SK-N-SH (cell line): ENCODE measurements around the gene TIMP2. TPM values are rescaled to one million over a fixed set of nuclear protein-coding genes. Genes with fewer than 3 reads are reported as not detected.
"Not testable (repeated sequence)": the region's sequence is repeated elsewhere in the genome, so short reads cannot be mapped to it uniquely, and the experiment has no call there.

Experiments used
- CTCF ChIA-PET: fragments of 300-600, 350-600 bp; formaldehyde crosslinking; extraction: SDS; loops from one replicate; lab custom pipeline; 2021; lab: Yijun Ruan, JAX
- POLR2A ChIA-PET: fragments of 350-600 bp; sonication (Branson Sonifier 250); formaldehyde crosslinking; extraction: SDS; loops from one replicate; lab custom pipeline; 2020; ENCODE audit warnings: antibody characterized with exemption, inconsistent platforms; lab: Yijun Ruan, JAX
- DNase-seq: peaks from one replicate; pipeline ENCODE4 v3.0.0; 2012
- H2AFZ ChIP-seq: fragments of 200-600 bp; sonication (generic); 2 replicates; pipeline ENCODE4 v1.8.1; 2016; ENCODE audit warnings: antibody characterized with exemption, mild to moderate bottlenecking, low read depth
- H3F3A ChIP-seq: fragments of 200-600 bp; sonication (generic); replicated peaks from 2 replicates; pipeline ENCODE3; 2016; ENCODE audit warnings: antibody characterized with exemption, mild to moderate bottlenecking; ENCODE audit not compliant: insufficient read depth
- H3K27ac ChIP-seq, 2 experiments: fragments of 200-500 bp in 1 of 2; fragments of 200-600 bp in 1 of 2; sonication (Bioruptor generic) in 1 of 2; sonication (generic), shearing (Covaris generic) in 1 of 2; 2 replicates each; pipeline versions ENCODE4 v1.5.1 to v1.6.1; 2014 to 2016; ENCODE audit warnings: low read depth in 2 of 2, inconsistent platforms in 1 of 2, low read length in 1 of 2, mild to moderate bottlenecking in 1 of 2, mixed read lengths in 1 of 2
- H3K27me3 ChIP-seq: fragments of 200-600 bp; sonication (generic), shearing (Covaris generic); 2 replicates; pipeline ENCODE4 v1.6.1; 2016; ENCODE audit warnings: mixed run types; ENCODE audit not compliant: insufficient read depth
- H3K36me3 ChIP-seq, 2 experiments: fragments of 200-500 bp in 1 of 2; fragments of 200-600 bp in 1 of 2; sonication (Bioruptor generic) in 1 of 2; sonication (generic) in 1 of 2; replicated peaks in 1 of 2; 2 replicates each; pipeline versions ENCODE3 to v1.5.1; 2014 to 2016; ENCODE audit warnings: low read length in 1 of 2, mild to moderate bottlenecking in 1 of 2; ENCODE audit not compliant: insufficient read depth in 2 of 2, control insufficient read depth in 1 of 2
- H3K4me1 ChIP-seq, 2 experiments: fragments of 200-500 bp in 1 of 2; fragments of 200-600 bp in 1 of 2; sonication (Bioruptor generic) in 1 of 2; sonication (generic), shearing (Covaris generic) in 1 of 2; 2 replicates each; pipeline versions ENCODE4 v1.5.1 to v1.6.1; 2014 to 2016; ENCODE audit warnings: low read depth in 1 of 2, low read length in 1 of 2, mixed run types in 1 of 2; ENCODE audit not compliant: insufficient read depth in 2 of 2, control insufficient read depth in 1 of 2
- H3K4me2 ChIP-seq: fragments of 200-600 bp; sonication (generic), shearing (Covaris generic); 2 replicates; pipeline ENCODE4 v1.6.1; 2017; ENCODE audit warnings: mixed run types
- H3K4me3 ChIP-seq, 2 experiments: fragments of 200-500 bp in 1 of 2; fragments of 200-600 bp in 1 of 2; sonication (Bioruptor generic) in 1 of 2; sonication (generic), shearing (Covaris generic) in 1 of 2; 2 replicates each; pipeline versions ENCODE4 v1.5.1 to v1.8.1; 2014 to 2016; ENCODE audit warnings: low read depth in 2 of 2, inconsistent platforms in 1 of 2, low read length in 1 of 2, mild to moderate bottlenecking in 1 of 2, mixed read lengths in 1 of 2, moderate library complexity in 1 of 2
- H3K79me2 ChIP-seq: fragments of 200-600 bp; sonication (generic); 2 replicates; pipeline ENCODE4 v1.8.1; 2017; ENCODE audit warnings: mild to moderate bottlenecking; ENCODE audit not compliant: insufficient read depth
- H3K9ac ChIP-seq: fragments of 200-600 bp; sonication (generic); 2 replicates; pipeline ENCODE4 v1.6.1; 2017; ENCODE audit warnings: mixed run types
- H3K9me2 ChIP-seq: fragments of 200-600 bp; sonication (generic); 2 replicates; pipeline ENCODE4 v1.6.1; 2017; ENCODE audit warnings: mixed run types
- H3K9me3 ChIP-seq: fragments of 200-600 bp; sonication (generic); 2 replicates; pipeline ENCODE4 v1.6.1; 2017; ENCODE audit warnings: mixed run types, mild to moderate bottlenecking, moderate library complexity
- H4K20me1 ChIP-seq: fragments of 200-600 bp; sonication (generic); 2 replicates; pipeline ENCODE4 v1.6.1; 2017; ENCODE audit warnings: mild to moderate bottlenecking, mixed run types; ENCODE audit not compliant: insufficient read depth
- EP300 ChIP-seq, 2 experiments: IDR thresholded peaks; 2 replicates each; pipeline versions ENCODE4 v1.4.0 to v1.6.1; 2012; ENCODE audit warnings: borderline replicate concordance in 1 of 2, low read depth in 1 of 2, low read length in 1 of 2
- GABPA ChIP-seq: IDR thresholded peaks from 2 replicates; pipeline ENCODE4 v1.4.0; 2012; ENCODE audit warnings: low read depth, mild to moderate bottlenecking
- IRF3 ChIP-seq: fragments of 150-350 bp; IDR thresholded peaks from 2 replicates; pipeline ENCODE4 v1.6.1; 2016; ENCODE audit warnings: mild to moderate bottlenecking, low read depth, low read length
- MAX ChIP-seq: IDR thresholded peaks from 2 replicates; pipeline ENCODE4 v1.4.0; 2012; ENCODE audit warnings: low read depth
- MEF2A ChIP-seq: IDR thresholded peaks from 2 replicates; pipeline ENCODE4 v1.4.0; 2012; ENCODE audit warnings: low read depth, borderline replicate concordance
- POLR2AphosphoS5 ChIP-seq: IDR thresholded peaks from 2 replicates; pipeline ENCODE4 v1.6.1; 2012; ENCODE audit warnings: low read depth, low read length
- RAD21 ChIP-seq: IDR thresholded peaks from 2 replicates; pipeline ENCODE4 v1.6.1; 2012; ENCODE audit warnings: mild to moderate bottlenecking, low read length
- RCOR1 ChIP-seq: fragments of 150-350 bp; IDR thresholded peaks from 2 replicates; pipeline ENCODE4 v1.6.1; 2017; ENCODE audit warnings: antibody characterized with exemption, low read length
- REST ChIP-seq: IDR thresholded peaks from 2 replicates; pipeline ENCODE4 v1.6.1; 2012; ENCODE audit warnings: mild to moderate bottlenecking, low read depth, low read length, moderate library complexity
- TEAD4 ChIP-seq: IDR thresholded peaks from 2 replicates; pipeline ENCODE4 v1.4.0; 2012; ENCODE audit warnings: mild to moderate bottlenecking, borderline replicate concordance; ENCODE audit not compliant: insufficient read depth
- USF1 ChIP-seq: IDR thresholded peaks from 2 replicates; pipeline ENCODE4 v1.4.0; 2012; ENCODE audit warnings: low read depth, borderline replicate concordance
- WGBS: methylation state at CpG from one replicate; pipeline ENCODE4 v1.1.6; 2017; ENCODE audit warnings: low lambda C conversion rate; 5-methylcytosine and 5-hydroxymethylcytosine counted together
- polyA plus RNA-seq, 3 experiments: library from polyadenylated mRNA; depleted of rRNA; stranded (reverse); fragments of >200 nt; gene quantifications; 2 replicates each; pipeline ENCODE4 v1.2.3, GENCODE V29; 2012

TIMP2 gene
- polyA plus RNA-seq, 1 of the 3 experiments (the other 2 are of a cell fraction): 441 TPM

- H3K4me3 ChIP-seq: no peak overlapping the region
- peak overlapping the region in 1 of 2 experiments; percentile 24; a peak in 1 of 4 replicates for H3K27ac ChIP-seq
- no peaks in the 10 kb centered on the region for H3K27me3 ChIP-seq
- peaks cover 100% of the 10 kb centered on the region for H3K79me2 ChIP-seq
- ChIA-PET POLR2A (interaction anchor here (1.3 kb wide), 1 partner anchor 8 kb away, joined by 4 read pairs; no protein-coding TSS in a partner anchor), CTCF (interaction anchor here (1.1 to 3.2 kb wide), 3 partner anchors 15 to 59 kb away, joined by 3 to 14 read pairs (median 6); no protein-coding TSS in a partner anchor)
- WGBS: 97% methylated on average over 8 of the region's 8 CpGs
- H3K4me2 ChIP-seq: no peak overlapping the region
- H3K36me3 ChIP-seq: peaks cover 0 to 12% of the 10 kb centered on the region in 2 experiments
- DNase-seq: no peak
- no peaks in the 10 kb centered on the region for H3K9me2 ChIP-seq
- H3F3A ChIP-seq: peaks cover 24% of the 10 kb centered on the region
- H3K9me3 ChIP-seq: no peaks in the 10 kb centered on the region
- no peak overlapping the region for H3K9ac ChIP-seq
- no peak overlapping the region for H2AFZ ChIP-seq
- peaks cover 97% of the 10 kb centered on the region for H4K20me1 ChIP-seq
- peaks cover 10 to 40% of the 10 kb centered on the region in 2 experiments; a peak in 3 of 4 replicates for H3K4me1 ChIP-seq
- TF ChIP-seq RAD21 (no peak), TEAD4 (no peak), MEF2A (no peak)
Observed at GRCh38 chr17:78912082-78912481, 13.1 kb downstream of the TIMP2 start.

- Histone ChIP-seq H3K4me1 (peaks cover 8 to 37% of the 10 kb centered on the region in 2 experiments; a peak in 3 of 4 replicates), H3K79me2 (peaks cover 100% of the 10 kb centered on the region), H4K20me1 (peaks cover 98% of the 10 kb centered on the region), H3K36me3 (peaks cover 0 to 12% of the 10 kb centered on the region in 2 experiments), H3F3A (peaks cover 24% of the 10 kb centered on the region)
- H3K9me3 ChIP-seq, H3K27me3 ChIP-seq, DNase-seq, H3K4me3 ChIP-seq, H3K27ac ChIP-seq, H3K9me2 ChIP-seq, H3K9ac ChIP-seq, H2AFZ ChIP-seq, H3K4me2 ChIP-seq: not testable (repeated sequence)
- ChIA-PET POLR2A (interaction anchor here (1.3 kb wide), 1 partner anchor 9 kb away, joined by 4 read pairs; no protein-coding TSS in a partner anchor), CTCF (interaction anchor here (0.9 to 3.2 kb wide), 7 partner anchors 16 to 60 kb away, joined by 3 to 14 read pairs (median 4); no protein-coding TSS in a partner anchor)
- WGBS: 95% methylated on average over 7 of the region's 7 CpGs
Observed at GRCh38 chr17:78911543-78911942, 13.6 kb downstream of the TIMP2 start.

GRCh38 chr17:78910497-78911284 lies 14.5 kb downstream of the TIMP2 start:
- H3F3A ChIP-seq: peaks cover 18% of the 10 kb centered on the region
- no peak overlapping the region for H3K4me2 ChIP-seq
- peaks cover 0 to 28% of the 10 kb centered on the region in 2 experiments; a peak in 1 of 4 replicates for H3K4me1 ChIP-seq
- no peaks in the 10 kb centered on the region for H3K9me3 ChIP-seq
- no peak overlapping the region for H3K4me3 ChIP-seq
- CTCF ChIA-PET: interaction anchor here (0.7 to 3.2 kb wide), 6 partner anchors 17 to 660 kb away, joined by 3 to 14 read pairs (median 4); no protein-coding TSS in a partner anchor
- H3K79me2 ChIP-seq: peaks cover 100% of the 10 kb centered on the region
- 88% methylated on average over 11 of the region's 11 CpGs for WGBS
- H3K36me3 ChIP-seq: peaks cover 0 to 12% of the 10 kb centered on the region in 2 experiments
- peak overlapping the region in 1 of 2 experiments; percentile 5; a peak in 1 of 4 replicates for H3K27ac ChIP-seq
- no peak overlapping the region for H3K9ac ChIP-seq
- DNase-seq: no peak
- H4K20me1 ChIP-seq: peaks cover 98% of the 10 kb centered on the region
- POLR2A ChIA-PET: interaction anchor here (1.3 kb wide), 1 partner anchor 10 kb away, joined by 4 read pairs; no protein-coding TSS in a partner anchor
- H2AFZ ChIP-seq: no peak overlapping the region
- H3K27me3 ChIP-seq: no peaks in the 10 kb centered on the region
- H3K9me2 ChIP-seq: no peaks in the 10 kb centered on the region
- TF ChIP-seq MEF2A (no peak), MAX (no peak), IRF3 (no peak), REST (no peak), EP300 (IDR thresholded peaks at IDR 0.05; ENCODE audit: borderline replicate concordance in 1 of 2, low read depth in 1 of 2, low read length in 1 of 2) (no peak), RCOR1 (no peak), USF1 (no peak), GABPA (no peak), POLR2AphosphoS5 (no peak)
